Nasal cavity respiratory epithelium epithelial cell of viscerocranial mucosa (primary cell): ENCODE data around the gene MYMX. TPM values are rescaled to one million over a fixed set of nuclear protein-coding genes. Genes with fewer than 3 reads are reported as not detected.

ENCODE experiments used
- total RNA-seq: library from RNA; depleted of rRNA; stranded (reverse); fragments of >200 nt; gene quantifications from 2 replicates; pipeline ENCODE4 v1.2.3, GENCODE V29; 2014

Gene MYMX
- total RNA-seq, result not detected in 2 replicates

GRCh38 chr6:44216677-44217331, at the start of gene MYMX:
MYMX (plus strand) TSS chr6:44216926; CDS start chr6:44217472, 546 bp downstream.

GRCh38 chr6:44223319-44224028, 6.7 kb downstream of the MYMX start, which contains the start of gene SLC29A1:
SLC29A1 (plus strand) TSS chr6:44223595; CDS start chr6:44227314, 3,719 bp downstream.

GRCh38 chr6:44246663-44247337, 30.1 kb downstream of the MYMX start, which contains the start of gene HSP90AB1:
HSP90AB1 (plus strand) TSS chr6:44247101; CDS start chr6:44248630, 1,529 bp downstream.

GRCh38 chr6:44257025-44257752, 40.5 kb downstream of the MYMX start, which contains the start of gene SLC35B2:
SLC35B2 (minus strand) TSS chr6:44257528; CDS start chr6:44257410, 118 bp downstream.

GRCh38 chr6:44265007-44265721, 48.4 kb downstream of the MYMX start, which contains the start of gene NFKBIE:
NFKBIE (minus strand) TSS chr6:44265551; CDS start chr6:44265346, 205 bp downstream.

Other genes with a start within 250 kb of the MYMX start
- gene MRPL14, start 89.5 kb upstream of the MYMX start, total RNA-seq, result 32.5 and 58.4 TPM in 2 replicates
- 38.6 and 106 TPM in 2 replicates for gene TMEM63B, start 89.4 kb upstream of the MYMX start, total RNA-seq
- gene CAPN11, start 58.1 kb upstream of the MYMX start, total RNA-seq, result not detected in 2 replicates
- gene SLC29A1, start 6.7 kb downstream of the MYMX start, total RNA-seq, result 3.4 and 7.2 TPM in 2 replicates
- 371 and 571 TPM in 2 replicates for gene HSP90AB1, start 30.2 kb downstream of the MYMX start, total RNA-seq
- 51.9 and 56.0 TPM in 2 replicates for gene SLC35B2, start 40.6 kb downstream of the MYMX start, total RNA-seq
- gene NFKBIE, start 48.6 kb downstream of the MYMX start, total RNA-seq, result 4.8 and 6.8 TPM in 2 replicates
- under 0.01 and 0.07 TPM in 2 replicates for gene TMEM151B, start 53.5 kb downstream of the MYMX start, total RNA-seq
- gene AARS2, start 96.4 kb downstream of the MYMX start, total RNA-seq, result 10.3 and 23.0 TPM in 2 replicates
- gene SPATS1, start 125.7 kb downstream of the MYMX start, total RNA-seq, result not detected in 2 replicates
- gene CDC5L, start 170.8 kb downstream of the MYMX start, total RNA-seq, result 17.4 and 25.1 TPM in 2 replicates